Activated CD8-positive, alpha-beta T cell treated with anti-CD3 and anti-CD28 coated beads for 36 hours (primary cell): Measurements from ENCODE around the gene FAM209A. TPM values are rescaled to one million over a fixed set of nuclear protein-coding genes. Genes with fewer than 3 reads are reported as not detected.

Experiments
- ATAC-seq: fragments of 200-7000 bp; cut with Tn5 transposase; one replicate; pipeline ENCODE4 v1.10.0; 2021; ENCODE audit warnings: mild to moderate bottlenecking, moderate library complexity
- CTCF ChIA-PET: fragments of 350-600 bp; sonication (Branson Sonifier 250); formaldehyde crosslinking; loops from one replicate; lab custom pipeline; 2021; ENCODE audit warnings: antibody characterized with exemption; lab: Charles Lee
- POLR2A ChIA-PET: fragments of 350-600 bp; sonication (Branson Sonifier 250); formaldehyde crosslinking; loops from one replicate; lab custom pipeline; 2021; ENCODE audit warnings: antibody characterized with exemption; lab: Charles Lee
- DNase-seq: peaks from one replicate; pipeline ENCODE4 v3.0.0-alpha.2; 2020
- H3K27ac Mint-ChIP-seq: one replicate; pipeline ENCODE4 v1.8.0; 2021; ENCODE audit warnings: mild to moderate bottlenecking, mixed read lengths
- H3K27me3 Mint-ChIP-seq: one replicate; pipeline ENCODE4 v1.8.0; 2021; ENCODE audit warnings: mixed read lengths
- H3K36me3 Mint-ChIP-seq: one replicate; pipeline ENCODE4 v1.8.0; 2021; ENCODE audit warnings: low read depth, mixed read lengths
- H3K4me1 Mint-ChIP-seq: one replicate; pipeline ENCODE4 v1.8.0; 2021; ENCODE audit warnings: low read depth, mixed read lengths
- H3K4me3 Mint-ChIP-seq: one replicate; pipeline ENCODE4 v1.8.0; 2021; ENCODE audit warnings: mild to moderate bottlenecking, moderate library complexity, mixed read lengths
- H3K9me3 Mint-ChIP-seq: one replicate; pipeline ENCODE4 v1.8.0; 2021; ENCODE audit warnings: mixed read lengths
- intact Hi-C: fragments of 100-400 bp; cut with micrococcal nuclease; formaldehyde crosslinking; loops from one replicate; pipeline ENCODE4 v1.10.0; 2022
- total RNA-seq, 2 experiments: library from RNA; stranded (reverse); gene quantifications; one replicate each; pipeline ENCODE4 v1.2.3, GENCODE V29; 2021
- TF ChIP-seq, protein P1 (sequence below): fragments of 200-600 bp; IDR thresholded peaks from one replicate; pipeline ENCODE4 v1.8.0; 2022; ENCODE audit warnings: antibody characterized with exemption, mild to moderate bottlenecking

Gene FAM209A
- total RNA-seq, 2 experiments from 2014 or later = 0.83 to 1.1 TPM

DNA sequence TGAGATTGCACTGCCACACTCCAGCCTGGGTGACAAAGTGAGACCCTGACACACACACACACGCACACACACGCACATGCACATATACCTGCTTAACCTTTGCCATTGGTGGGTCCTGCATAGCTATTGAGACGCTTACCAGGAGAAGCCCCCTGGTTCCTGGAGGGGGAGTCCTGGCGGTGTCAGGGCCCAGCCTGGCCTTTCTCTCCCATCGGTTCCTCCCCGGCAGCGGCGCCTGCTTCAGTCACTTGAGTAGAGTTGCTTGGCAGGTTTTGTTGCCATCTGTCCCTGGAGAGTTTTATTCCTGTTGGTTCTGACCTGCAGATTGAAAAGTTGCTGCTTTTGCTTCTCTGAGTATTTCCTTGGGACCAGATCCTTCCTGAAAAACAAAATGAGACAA is 20.6 kb upstream of the FAM209A start:
- no peak overlapping the region for H3K27ac Mint-ChIP-seq

DNA sequence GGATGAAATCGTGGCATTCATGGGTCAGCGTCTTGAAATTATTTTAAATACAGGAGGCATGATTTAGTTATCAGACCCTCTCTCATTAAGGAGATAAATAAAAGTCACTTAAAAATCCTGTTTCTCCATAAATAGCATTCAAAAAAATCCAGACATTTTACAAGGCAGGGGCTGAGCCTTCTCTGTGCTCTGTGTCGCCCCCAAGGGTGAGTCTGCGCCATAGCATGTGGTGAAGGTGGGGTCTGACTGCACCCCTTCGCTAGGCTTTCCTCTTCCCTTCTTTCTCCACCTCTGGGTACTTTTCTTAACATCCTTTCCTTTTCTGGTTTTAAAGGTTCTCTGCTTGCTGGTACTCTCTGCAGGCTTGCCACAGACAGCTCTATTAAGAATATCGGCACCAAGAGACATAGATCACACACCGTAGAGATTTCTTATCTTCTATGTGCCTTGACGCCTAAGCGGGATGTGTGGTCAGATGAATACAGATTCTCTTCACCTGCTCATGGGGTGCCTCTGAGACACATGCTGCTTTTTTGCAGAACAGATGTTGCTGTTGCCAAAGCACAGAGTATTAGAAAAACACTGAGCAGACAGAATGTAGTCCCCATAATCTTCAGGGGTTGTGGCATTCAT is 20.1 kb upstream of the FAM209A start:
- no peak overlapping the region for H3K27ac Mint-ChIP-seq
- no peaks in the 10 kb centered on the region for H3K9me3 Mint-ChIP-seq
- CTCF ChIA-PET = interaction anchor here (1.0 to 1.8 kb wide), 4 partner anchors 36 to 104 kb away, joined by 3 to 4 read pairs (median 3); partner anchors contain the start of gene RTF2
- intact Hi-C loops = no loop called here
- DNase-seq = peak; percentile 44
- TF ChIP-seq, protein P1, sequence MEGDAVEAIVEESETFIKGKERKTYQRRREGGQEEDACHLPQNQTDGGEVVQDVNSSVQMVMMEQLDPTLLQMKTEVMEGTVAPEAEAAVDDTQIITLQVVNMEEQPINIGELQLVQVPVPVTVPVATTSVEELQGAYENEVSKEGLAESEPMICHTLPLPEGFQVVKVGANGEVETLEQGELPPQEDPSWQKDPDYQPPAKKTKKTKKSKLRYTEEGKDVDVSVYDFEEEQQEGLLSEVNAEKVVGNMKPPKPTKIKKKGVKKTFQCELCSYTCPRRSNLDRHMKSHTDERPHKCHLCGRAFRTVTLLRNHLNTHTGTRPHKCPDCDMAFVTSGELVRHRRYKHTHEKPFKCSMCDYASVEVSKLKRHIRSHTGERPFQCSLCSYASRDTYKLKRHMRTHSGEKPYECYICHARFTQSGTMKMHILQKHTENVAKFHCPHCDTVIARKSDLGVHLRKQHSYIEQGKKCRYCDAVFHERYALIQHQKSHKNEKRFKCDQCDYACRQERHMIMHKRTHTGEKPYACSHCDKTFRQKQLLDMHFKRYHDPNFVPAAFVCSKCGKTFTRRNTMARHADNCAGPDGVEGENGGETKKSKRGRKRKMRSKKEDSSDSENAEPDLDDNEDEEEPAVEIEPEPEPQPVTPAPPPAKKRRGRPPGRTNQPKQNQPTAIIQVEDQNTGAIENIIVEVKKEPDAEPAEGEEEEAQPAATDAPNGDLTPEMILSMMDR = peak; percentile 70
- H3K36me3 Mint-ChIP-seq = peaks cover 3% of the 10 kb centered on the region
- H3K27me3 Mint-ChIP-seq = no peaks in the 10 kb centered on the region
- no peak overlapping the region for H3K4me3 Mint-ChIP-seq
- no peaks in the 10 kb centered on the region for H3K4me1 Mint-ChIP-seq
- ATAC-seq = peak; percentile 75
- POLR2A ChIA-PET = no interaction called here

More for the DNA sequence above, 20.6 kb upstream of the FAM209A start:
- H3K4me1 Mint-ChIP-seq = no peaks in the 10 kb centered on the region
- POLR2A ChIA-PET = interaction anchor here (1.1 kb wide), 1 partner anchor 9 kb away, joined by 3 read pairs; no protein-coding TSS in a partner anchor
- CTCF ChIA-PET = interaction anchor here (0.6 to 1.8 kb wide), 4 partner anchors 12 to 103 kb away, joined by 3 to 4 read pairs (median 3); no protein-coding TSS in a partner anchor
- H3K27me3 Mint-ChIP-seq = no peaks in the 10 kb centered on the region
- TF ChIP-seq, protein P1 = no peak
- H3K4me3 Mint-ChIP-seq = no peak overlapping the region
- peaks cover 3% of the 10 kb centered on the region for H3K36me3 Mint-ChIP-seq
- DNase-seq (no peak), ATAC-seq (no peak)
- intact Hi-C loops = no loop called here
- no peaks in the 10 kb centered on the region for H3K9me3 Mint-ChIP-seq

DNA sequence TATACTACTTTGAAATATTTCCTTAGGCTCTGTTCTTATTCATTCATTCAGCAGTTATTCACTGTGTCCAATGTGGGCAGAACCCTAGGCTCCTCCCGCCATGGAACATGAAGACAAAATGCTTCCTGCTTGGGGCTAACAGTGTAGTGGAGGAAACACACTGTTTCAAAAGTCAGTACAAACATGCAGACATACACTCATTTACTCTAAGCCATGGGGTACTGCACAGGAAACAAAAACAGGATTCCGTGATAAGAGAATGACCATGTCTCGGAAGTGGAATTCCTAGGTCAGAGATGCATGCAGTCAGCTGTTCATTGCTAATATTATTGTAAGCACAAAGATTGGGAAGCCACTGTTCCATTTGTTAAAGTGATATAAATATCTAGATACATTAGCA is 18.4 kb upstream of the FAM209A start:
- H3K4me3 Mint-ChIP-seq = no peak overlapping the region
- intact Hi-C loops = no loop called here
- H3K36me3 Mint-ChIP-seq = peaks cover 1% of the 10 kb centered on the region
- no peaks in the 10 kb centered on the region for H3K27me3 Mint-ChIP-seq
- no peak overlapping the region for H3K27ac Mint-ChIP-seq
- ATAC-seq = no peak
- POLR2A ChIA-PET = no interaction called here
- DNase-seq = no peak
- TF ChIP-seq, protein P1 = no peak
- H3K4me1 Mint-ChIP-seq = no peaks in the 10 kb centered on the region
- H3K9me3 Mint-ChIP-seq = no peaks in the 10 kb centered on the region
- CTCF ChIA-PET = no interaction called here

DNA sequence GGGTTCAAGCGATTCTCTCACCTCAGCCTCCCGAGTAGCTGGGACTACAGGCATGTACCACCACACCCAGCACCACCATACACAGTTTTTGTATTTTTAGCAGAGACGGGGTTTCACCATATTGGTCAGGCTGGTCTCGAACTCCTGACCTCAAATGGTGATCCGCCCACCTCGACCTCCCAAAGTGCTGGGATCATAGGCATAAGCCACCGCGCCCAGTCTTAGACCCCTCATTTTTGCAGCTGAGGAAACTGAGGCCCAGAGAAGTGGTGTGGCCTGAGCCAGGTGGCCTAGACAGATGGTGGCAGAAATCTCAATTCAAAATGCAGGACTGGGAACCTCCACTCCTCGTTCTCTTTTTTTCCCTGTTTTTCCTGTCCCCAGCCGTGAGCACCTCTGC is 12.6 kb upstream of the FAM209A start:
- CTCF ChIA-PET = no interaction called here

More for the DNA sequence above, 12.6 kb upstream of the FAM209A start:
- no peak overlapping the region for H3K4me3 Mint-ChIP-seq
- intact Hi-C loops = loop anchor here (5.0 kb wide), 1 partner anchor 110 kb away; no protein-coding TSS in a partner anchor
- H3K36me3 Mint-ChIP-seq = peaks cover 11% of the 10 kb centered on the region
- POLR2A ChIA-PET = interaction anchor here (0.6 kb wide), 1 partner anchor 449 kb away, joined by 3 read pairs; no protein-coding TSS in a partner anchor
- no peak for ATAC-seq
- DNase-seq = no peak
- no peak overlapping the region for H3K27ac Mint-ChIP-seq
- H3K4me1 Mint-ChIP-seq = no peaks in the 10 kb centered on the region
- no peaks in the 10 kb centered on the region for H3K9me3 Mint-ChIP-seq
- TF ChIP-seq, protein P1 = no peak
- no peaks in the 10 kb centered on the region for H3K27me3 Mint-ChIP-seq
